H1 (cell line): ENCODE results near the gene ALPP. TPM values are rescaled to one million over a fixed set of nuclear protein-coding genes. Genes with fewer than 3 reads are reported as not detected.

Experiments
- EGR1 ChIP-seq: IDR thresholded peaks from 2 replicates; pipeline ENCODE4 v1.6.1; 2011; ENCODE audit warnings: low read depth, low read length, borderline replicate concordance
- GTF2F1 ChIP-seq: IDR thresholded peaks from 2 replicates; pipeline ENCODE4 v1.6.1; 2012; ENCODE audit warnings: low read depth, low read length, improper control_type of control experiment, borderline replicate concordance
- KDM1A ChIP-seq: fragments of 200-600, 300-600 bp; sonication (generic); IDR thresholded peaks from 2 replicates; pipeline ENCODE4 v1.7.1; 2016; ENCODE audit warnings: mild to moderate bottlenecking, low read length, borderline replicate concordance
- RFX5 ChIP-seq: IDR thresholded peaks from 2 replicates; pipeline ENCODE4 v1.6.1; 2011; ENCODE audit warnings: low read depth, low read length, improper control_type of control experiment, borderline replicate concordance
- RXRA ChIP-seq: IDR thresholded peaks from 2 replicates; pipeline ENCODE4 v1.6.1; 2011; ENCODE audit warnings: low read depth, mild to moderate bottlenecking, low read length, moderate library complexity; ENCODE audit not compliant: insufficient read depth
- SAP30 ChIP-seq: fragments of 300-600 bp; sonication (generic); IDR thresholded peaks from 2 replicates; pipeline ENCODE4 v1.7.1; 2012; ENCODE audit warnings: low read length, moderate library complexity, mild to moderate bottlenecking, inconsistent platforms; ENCODE audit not compliant: insufficient read depth, insufficient replicate concordance
- SIRT6 ChIP-seq: IDR thresholded peaks from one replicate; pipeline ENCODE4 v1.7.1; 2012; ENCODE audit warnings: low read length, inconsistent platforms
- SRF ChIP-seq: IDR thresholded peaks from 2 replicates; pipeline ENCODE4 v1.6.1; 2011; ENCODE audit warnings: mild to moderate bottlenecking, low read depth, low read length, moderate library complexity
- polyA plus RNA-seq, 7 experiments: library from polyadenylated mRNA; depleted of rRNA in 3 of 7; stranded (reverse) in 5 of 7; unstranded in 2 of 7; fragments of >200 nt in 5 of 7; fragments of 200-250 nt in 2 of 7; gene quantifications; 1 replicate in 5 of 7; 2 replicates in 1 of 7; 4 replicates in 1 of 7; pipeline versions ENCODE4 v1.2.1 to v1.2.3, GENCODE V29; 2011 to 2013; ENCODE audit warnings: missing spikeins in 2 of 7, mixed read lengths in 2 of 7
- total RNA-seq: library from RNA; stranded (reverse); fragmentation: NEBNext Ultra II Directional; extraction: Animal tissue kit (Norgen Biotek cat#: 25700); gene quantifications from 2 replicates; pipeline ENCODE4 v1.2.1, GENCODE V29; 2021

The ALPP gene
- total and polyA plus RNA-seq, 2 of the 8 experiments (the other 6 are each of a cell fraction or from before 2014, with no cell fraction given): 0.15 TPM

DNA sequence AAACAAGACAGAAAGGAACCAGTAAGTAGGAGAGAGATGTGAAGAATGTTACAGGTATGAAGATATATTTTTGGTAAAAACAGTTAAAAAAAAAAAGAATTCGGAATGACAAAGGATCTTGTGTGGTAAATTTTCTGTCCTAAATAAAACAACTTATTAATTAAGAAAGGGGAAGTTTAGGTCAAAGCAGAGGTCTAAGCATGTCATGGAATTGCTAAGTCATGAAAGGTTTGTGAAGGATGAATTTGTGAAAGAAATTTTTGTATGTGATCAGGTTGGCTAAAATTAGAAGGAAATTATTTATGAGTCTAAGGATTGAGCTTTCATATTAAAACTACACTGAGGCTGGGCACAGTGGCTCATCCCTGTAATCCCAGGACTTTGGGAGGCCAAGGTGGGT, 17.0 kb downstream of the ALPP start (continued):
- no peak for TF ChIP-seq KDM1A
- TF ChIP-seq SRF: no peak
- TF ChIP-seq SIRT6: no peak
- no peak for TF ChIP-seq GTF2F1
- TF ChIP-seq RXRA: no peak
- no peak for TF ChIP-seq EGR1
- no peak for TF ChIP-seq SAP30
- no peak for TF ChIP-seq RFX5
